Frontal cortex (tissue), 4 donors: Measurements from ENCODE around the gene KCNMA1. TPM values are rescaled to one million over a fixed set of nuclear protein-coding genes. Genes with fewer than 3 reads are reported as not detected.

Source experiments
- DNase-seq, 2 donors: peaks; one replicate each; pipeline ENCODE4 v3.0.0; 2012; ENCODE audit warnings: low spot score in 2 of 2
- FAIRE-seq: peaks from 2 replicates; lab custom pipeline; 2012; peaks lifted over from hg19 to GRCh38; lab: Jason Lieb, UNC
- total RNA-seq: library from RNA; depleted of rRNA; stranded (reverse); fragments of >200 nt; gene quantifications from one replicate; pipeline ENCODE4 v1.2.3, GENCODE V29; 2014
- donor health status: control.
- donor health status: control.
- donor health status: control.

KCNMA1 gene
- total RNA-seq, 1 donor from 2014 or later = 27.3 TPM

DNA sequence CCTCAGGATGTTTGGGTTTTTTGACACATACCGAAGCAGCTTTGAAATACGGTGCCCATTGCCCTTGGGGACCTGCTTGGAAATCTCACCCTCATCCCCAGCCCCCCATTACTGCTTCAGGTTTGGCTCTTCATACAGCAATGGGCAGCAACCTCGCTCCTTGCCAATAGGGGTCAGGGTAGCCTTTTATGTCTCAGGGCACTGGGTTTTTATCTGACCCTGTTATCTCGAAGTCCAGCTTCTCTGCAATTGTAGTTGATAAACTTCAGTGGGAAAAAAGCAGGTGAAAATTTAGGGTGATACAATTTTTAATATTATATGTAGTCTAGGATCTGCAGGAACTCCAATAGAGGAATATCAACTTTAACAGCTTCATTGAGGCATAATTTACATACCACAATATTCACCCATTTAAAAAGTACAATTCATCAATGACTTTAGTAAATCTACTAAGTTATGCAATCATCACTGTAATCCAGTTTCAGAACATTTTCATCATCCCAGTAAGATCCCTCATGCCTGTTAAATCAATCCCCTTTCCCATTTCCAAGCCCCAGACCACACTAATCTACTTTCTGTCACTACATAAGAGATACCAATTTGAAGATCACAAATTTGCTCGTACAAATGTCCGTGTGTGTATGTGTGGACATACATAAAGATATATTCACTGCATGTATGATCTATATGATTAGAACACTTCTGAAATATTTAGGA lies 386.2 kb downstream of the KCNMA1 start:
- FAIRE-seq = no peak
- no peak for DNase-seq

DNA sequence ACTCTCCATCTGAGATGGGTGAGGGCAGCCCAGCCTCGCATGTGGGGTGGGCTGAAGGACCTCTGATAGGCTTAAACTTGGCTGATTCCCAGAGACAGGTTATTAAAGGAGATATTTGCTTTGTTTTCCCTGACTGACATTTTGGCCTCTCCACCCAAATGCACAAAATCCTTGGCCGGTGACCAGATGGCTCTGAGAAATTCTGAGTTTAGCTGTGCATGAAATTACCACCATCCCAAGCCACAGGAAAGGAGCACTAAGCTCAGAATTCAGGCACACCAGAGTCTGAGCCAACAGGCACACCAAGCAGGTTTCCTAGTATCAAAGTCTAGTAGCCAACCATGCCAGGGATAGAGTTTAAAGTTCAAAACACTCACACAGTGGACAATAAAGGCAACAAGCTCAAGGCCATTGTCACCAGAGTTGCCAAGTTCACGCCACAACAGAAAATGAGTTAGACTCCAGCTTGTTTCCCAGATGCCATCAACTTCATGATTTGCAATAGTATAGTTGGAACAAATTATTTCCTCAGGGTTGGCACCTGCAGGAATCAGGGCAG lies 387.6 kb downstream of the KCNMA1 start:
- DNase-seq (no peak), FAIRE-seq (no peak)

DNA sequence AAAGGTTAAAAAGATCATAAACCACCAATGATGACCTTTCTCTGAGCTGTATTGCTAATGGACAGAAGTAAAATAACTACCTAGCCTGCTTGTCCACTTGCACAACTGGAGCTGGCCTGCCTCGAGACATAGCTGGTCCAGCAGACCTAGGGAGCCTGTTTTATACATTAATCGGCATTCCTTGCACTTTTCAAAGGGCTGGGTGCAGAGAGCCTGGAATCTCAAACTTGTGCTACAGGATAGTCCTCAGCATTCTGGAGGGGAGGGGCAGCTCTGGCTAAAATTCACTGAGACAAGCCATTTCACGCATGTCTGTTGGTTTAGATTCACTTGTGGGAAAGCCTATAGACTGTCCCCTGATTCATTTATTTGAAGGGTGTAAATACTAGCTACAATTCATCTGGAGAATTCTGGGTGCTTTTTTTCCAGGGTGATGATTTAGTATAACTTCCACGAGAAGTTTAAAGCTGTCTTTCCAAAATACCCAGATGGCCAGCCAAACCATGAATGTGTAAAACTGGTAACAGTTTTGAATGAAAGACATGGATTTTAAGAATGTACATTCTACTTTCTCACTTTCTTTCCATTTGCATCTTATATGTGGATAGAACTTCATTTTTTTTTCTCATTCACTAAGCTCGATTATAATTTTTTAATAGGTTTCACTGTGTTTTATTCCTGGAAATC lies 389.4 kb downstream of the KCNMA1 start:
- no peak for DNase-seq
- no peak for FAIRE-seq

DNA sequence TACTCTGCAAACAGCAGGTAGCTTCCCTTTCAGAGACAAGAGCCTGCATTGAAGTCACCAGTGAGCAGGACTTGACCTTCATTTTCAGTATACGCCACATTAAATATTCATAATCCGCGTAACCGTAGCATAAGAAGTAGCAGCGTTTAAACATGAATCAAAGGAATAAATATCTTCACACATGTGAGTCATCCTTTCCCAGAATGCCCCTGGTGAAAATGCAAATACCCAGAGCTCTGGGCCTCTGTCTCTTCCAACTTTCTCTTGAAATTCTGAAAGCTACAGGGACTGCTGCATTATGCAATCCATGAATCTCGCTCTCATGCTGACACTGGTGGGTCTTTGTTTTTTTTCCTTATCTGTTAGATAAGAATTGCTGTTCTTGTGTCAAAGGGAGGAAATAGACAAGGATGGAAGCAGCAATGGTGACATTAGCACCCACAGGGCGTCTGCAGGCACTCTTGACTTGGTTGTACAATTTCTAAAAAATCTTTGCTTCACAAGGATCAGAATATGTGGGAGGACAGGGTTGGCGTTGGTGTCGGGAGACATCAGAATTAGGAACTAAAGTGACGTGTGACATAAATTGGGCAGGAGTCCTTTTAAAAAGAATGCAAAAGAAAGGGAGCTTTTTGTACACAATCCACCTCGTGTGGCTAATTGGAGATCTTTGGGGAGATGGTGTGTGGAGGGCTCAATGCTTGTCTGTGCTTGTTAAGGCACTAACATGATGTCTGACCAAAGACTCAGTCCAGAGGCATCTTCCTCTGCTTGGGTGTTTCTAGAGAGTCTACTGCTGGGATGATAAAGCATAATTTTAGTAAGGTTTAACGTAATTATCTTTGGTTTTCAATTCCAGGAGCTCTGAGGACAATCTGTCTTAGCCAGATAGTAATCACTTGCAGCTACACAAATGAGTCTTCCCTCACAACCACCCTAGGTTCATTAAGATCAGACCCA lies 390.3 kb downstream of the KCNMA1 start:
- FAIRE-seq (no peak), DNase-seq (no peak)

DNA sequence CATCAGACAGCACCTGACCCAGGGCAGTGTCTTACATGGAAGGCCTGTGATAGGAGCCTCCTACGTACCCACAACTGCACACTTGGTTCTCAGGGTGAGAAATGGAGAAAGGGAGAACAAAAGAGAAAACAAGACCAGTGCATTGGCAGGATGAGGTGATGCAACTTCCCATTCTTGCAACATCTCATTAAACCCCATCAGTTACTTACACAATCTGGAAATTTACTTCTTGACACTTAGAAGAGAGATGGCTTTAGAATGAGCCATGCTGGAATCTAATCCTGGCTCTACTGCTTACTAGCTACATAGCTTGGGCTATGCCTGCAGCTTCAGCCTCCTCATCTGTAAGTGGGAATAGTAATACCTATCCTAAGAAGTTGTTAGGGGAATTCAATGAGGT lies 391.7 kb downstream of the KCNMA1 start:
- FAIRE-seq (no peak), DNase-seq (no peak)

DNA sequence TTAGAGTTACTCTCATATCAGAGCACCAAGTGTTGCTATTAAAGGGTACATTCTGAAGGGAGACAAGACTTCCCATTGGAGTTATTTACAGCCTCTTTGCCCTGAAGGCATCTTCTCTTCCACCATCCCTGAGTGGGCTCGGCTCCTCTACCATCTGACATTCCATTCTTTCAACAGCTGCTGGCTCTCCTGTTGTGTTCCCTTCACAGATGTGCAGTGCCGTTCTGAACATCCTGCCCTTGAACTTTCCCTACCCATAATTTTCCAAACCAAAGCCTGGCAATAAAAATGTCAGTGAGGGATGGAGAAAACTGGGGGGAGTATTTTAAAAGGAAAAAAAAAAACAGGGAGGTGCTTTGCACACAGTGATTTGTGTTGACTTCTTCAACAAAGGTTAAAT lies 392.9 kb downstream of the KCNMA1 start:
- FAIRE-seq = no peak
- no peak for DNase-seq

DNA sequence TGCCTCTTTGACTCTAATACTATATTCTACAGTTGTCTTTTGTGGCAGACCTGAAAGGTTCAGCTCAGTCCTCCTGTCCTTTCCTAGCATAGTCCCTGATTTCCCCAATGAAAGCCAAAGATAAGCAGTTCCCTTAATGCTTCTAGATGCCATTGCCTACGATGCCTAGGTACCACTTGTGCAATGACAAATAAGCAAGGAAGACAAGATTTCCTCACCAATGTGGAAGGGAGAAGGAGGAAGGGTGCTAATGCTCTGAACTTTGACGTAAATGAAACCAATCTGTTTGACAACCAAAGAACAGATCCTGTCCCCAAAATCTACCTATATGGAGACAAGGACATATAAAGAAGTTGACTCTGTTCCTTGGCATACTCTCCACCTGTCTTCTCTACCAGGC lies 393.3 kb downstream of the KCNMA1 start:
- no peak for FAIRE-seq
- DNase-seq = no peak

DNA sequence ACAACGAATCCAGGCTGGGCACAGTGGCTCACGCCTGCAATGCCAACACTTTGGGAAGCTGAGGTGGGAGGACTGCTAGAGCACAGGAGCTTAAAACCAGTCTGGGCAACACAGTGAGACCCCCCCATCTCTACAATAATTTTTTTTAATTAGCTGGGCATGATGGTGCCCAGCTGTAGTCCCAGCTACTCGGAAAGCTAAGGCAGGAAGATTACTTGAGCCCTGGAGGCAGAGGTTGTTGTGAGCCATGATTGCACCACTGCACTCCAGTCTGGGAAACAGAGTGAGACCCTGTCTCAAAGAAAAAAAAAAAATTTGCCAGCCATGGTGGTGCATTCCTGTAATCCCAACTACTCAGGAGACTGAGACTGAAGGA lies 396.3 kb downstream of the KCNMA1 start:
- no peak for DNase-seq
- no peak for FAIRE-seq

DNA sequence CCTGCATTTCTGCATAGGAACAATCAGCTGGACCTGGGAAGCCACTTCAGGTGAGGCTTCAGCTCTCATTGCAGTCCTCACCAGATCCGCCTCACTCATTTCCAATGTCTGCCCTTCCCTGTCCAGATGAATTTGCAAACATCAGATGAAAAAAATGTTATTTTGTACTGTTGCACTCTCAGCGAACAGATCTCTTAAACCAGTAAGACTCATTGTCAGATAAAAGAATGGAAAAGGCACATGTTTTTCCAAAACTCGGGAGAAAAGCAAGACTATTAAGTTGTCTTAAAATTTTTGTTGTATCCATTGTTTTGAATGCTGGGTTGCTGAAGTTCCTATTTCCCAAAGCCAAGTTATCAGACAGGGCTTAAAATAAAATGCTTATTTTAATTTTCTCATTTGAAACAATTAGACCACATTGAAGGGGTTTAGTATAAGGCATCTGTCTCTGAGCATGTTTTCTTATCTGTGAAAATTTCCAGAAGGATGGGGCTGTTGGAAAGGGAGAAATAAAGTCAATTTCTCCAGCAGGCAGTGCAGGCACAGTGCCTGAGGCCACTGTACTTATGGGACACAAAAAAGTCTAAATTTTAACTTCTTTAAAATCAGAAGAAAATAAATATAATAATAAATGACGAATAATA lies 396.8 kb downstream of the KCNMA1 start:
- DNase-seq (no peak), FAIRE-seq (no peak)

DNA sequence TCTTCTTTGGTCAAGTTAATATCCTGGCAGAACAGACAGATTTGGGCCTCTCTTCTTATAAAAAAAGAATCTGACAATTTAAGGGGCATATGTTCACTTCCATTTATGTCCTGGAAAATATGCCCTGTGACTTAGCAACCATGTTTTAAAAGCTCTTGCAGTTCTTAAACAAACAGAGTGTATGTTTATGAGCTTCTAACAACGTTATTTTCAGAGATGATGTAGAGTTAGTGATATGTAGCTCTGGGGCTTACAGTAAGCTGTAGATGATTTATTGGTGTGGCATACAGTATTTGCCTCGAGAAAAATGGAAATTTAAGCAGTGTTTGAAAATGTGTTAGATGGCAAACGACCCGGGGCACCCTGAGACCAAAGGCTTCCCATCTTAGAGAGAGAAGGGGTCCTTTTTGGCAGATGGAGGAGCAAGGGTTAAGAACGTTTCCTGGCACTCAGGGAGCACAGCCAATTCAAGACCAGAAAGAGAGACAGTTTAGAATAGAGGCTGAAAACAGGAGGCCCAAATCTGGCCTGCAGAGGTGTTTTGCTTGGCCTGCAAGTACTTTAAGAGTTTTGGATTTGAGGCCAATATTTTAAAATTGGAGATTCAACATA lies 397.5 kb downstream of the KCNMA1 start:
- no peak for DNase-seq

DNA sequence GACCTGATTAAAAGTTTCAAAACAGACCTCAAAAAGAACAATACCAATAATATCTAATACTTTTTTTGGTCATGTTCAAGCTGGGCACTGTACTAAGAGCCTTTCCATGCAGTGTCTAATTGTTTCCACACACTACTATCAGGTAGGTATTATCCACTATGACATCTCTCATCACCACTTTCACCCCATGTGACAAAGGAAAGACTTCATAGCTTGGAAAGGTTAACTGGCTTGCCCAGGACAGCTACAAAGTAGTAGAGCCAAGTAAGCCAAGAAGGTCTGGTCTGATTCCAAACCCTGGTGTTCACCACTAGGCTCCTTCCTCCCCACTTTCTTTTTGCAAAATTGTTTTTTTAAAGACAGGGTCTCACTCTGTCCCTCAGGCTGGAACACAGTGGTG lies 400.5 kb downstream of the KCNMA1 start:
- DNase-seq (no peak), FAIRE-seq (no peak)

More for the DNA sequence above, 397.5 kb downstream of the KCNMA1 start:
- FAIRE-seq = no peak

DNA sequence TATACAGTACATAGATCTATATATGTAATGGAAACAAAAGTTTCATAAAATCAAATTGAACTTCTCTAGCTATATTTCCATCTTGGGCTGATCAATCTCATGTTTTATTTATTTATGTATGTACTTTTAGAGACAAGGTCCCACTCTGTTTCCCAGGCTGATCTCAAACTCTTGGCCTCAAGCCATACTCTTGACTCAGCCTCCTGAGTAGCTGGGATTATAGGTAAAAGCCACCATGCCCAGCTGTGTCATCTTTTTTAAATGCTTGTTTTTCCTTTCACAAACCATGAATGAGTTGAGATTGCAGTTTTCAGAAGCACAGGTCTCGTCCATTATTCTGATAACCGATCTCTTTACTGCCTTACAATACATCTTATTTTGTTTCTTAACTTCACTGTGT lies 400.9 kb downstream of the KCNMA1 start:
- DNase-seq (no peak), FAIRE-seq (no peak)

DNA sequence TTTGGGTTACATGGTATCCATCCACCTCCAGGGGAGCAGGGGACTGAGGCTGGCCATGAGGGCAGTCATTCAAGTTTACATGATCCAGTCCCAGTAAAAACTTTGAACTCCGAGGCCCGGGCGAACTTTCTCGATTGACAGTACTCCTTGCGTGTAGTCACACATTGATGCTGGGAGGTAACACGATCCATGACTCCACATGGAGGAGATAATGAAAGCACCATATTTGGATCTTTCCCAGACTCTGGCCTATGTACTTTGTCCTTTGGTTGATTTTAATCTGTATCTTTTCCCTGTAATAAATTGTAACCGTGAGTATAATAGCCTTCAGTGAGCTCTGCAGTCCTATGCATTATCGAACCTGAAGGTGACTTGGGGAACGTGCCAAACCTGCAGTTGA lies 401.6 kb downstream of the KCNMA1 start:
- no peak for DNase-seq
- no peak for FAIRE-seq

DNA sequence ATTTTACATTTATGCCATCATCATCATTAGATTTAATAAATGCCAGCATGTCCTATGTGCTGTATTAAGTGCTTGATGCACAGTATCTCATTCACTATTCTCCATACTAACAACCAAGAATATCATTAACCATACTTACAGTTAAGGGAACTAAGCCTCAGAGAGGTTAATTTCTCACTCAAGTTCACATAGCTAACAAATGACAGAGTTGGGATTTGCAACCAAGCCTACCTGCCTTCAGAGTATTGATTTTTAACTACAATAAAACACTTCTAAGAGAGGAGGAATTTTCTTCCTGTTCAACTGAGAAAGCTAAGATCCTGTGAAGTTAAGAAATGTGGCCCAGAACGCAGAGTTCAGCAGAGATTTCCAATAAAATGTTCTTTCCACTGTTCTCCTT lies 403.0 kb downstream of the KCNMA1 start:
- FAIRE-seq = no peak
- DNase-seq = no peak

DNA sequence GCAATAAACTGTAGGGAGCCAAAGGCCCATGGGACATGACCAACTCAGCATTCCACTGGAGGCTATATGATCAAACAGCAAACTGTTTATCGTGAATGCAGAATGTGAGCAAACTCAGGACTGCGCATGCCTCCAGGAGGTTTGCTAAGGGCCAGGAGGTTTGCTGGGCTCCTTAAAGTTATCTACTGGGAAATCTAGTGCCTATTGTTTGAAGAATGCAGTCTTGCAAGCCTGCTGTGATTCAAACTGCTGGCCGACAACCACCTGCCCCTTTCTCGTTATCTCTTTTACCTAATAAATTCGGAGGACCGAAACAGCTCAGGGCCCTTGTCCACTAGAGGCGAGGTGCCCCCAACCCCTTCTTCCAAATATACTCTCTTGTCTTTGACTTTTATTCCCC lies 404.1 kb downstream of the KCNMA1 start:
- DNase-seq = no peak
- FAIRE-seq = no peak

DNA sequence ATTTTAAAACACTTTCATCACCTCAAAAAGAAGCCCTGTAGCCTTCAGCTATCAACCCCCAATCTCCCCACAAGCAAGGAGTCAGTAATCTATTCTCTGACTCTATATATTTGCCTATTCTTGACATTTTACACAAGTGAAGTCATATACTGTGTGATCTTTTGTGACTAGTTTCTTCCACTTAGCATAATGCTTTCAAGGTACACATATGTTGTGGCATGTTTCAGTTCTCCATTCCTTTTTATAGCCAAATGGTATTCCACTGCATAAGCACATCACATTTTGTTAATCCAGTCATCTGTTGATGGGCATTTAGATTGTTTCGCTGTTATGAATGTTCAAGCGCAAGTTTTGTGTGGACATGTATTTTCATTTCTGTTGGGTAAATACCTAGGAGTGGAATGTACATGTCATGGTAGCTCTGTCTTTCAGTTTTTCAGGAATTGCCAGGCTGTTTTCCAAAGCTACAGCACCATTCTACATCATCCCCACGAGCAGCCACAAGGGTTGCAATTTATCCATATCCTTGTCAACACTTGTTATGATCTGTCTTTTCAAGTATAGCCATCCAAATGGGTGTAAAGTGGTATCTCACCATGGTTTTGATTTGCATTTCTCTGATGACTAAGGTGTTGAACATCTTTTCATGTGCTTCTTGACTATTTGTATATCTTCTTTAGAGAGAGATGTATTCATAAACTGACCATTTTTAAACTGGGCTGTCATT lies 405.6 kb downstream of the KCNMA1 start:
- no peak for FAIRE-seq
- DNase-seq = no peak

DNA sequence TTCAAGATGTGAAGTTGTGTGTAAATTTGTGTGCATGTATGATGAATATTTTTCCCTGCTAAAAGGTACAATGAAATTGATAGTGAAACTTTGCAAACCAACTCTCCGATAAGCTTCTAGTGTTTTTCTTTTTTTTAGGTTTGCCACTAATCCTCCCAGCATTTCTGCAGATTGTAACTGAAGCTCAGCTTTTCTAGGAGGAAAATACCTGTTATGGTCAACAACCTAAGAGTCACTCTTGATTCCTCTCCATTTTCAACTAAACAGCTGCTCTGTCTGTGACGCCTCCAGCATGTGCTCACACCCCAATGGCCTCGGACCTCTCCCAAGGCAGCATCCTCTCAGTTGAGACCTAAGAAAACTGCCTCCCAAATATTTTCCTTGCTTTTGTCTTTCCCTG lies 406.2 kb downstream of the KCNMA1 start:
- FAIRE-seq (no peak), DNase-seq (no peak)

DNA sequence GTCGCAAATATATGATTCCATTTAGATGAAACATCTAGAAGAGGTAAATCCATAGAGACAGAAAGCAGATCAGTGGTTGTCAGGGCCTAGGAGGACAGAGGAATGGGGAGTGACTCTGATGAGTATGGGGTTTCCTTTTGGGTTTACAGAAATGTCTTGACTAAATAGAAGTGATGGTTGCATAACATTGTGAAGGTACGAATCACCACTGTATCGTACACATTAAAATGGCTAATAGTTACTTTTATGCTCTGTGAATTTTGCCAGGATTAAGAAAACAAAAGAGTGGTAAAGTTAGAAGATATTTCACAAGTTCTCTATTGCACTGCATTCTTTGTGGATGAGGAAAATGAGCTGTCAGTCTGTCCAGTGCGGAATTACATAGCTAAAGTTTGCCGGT lies 407.4 kb downstream of the KCNMA1 start:
- DNase-seq (no peak), FAIRE-seq (no peak)

DNA sequence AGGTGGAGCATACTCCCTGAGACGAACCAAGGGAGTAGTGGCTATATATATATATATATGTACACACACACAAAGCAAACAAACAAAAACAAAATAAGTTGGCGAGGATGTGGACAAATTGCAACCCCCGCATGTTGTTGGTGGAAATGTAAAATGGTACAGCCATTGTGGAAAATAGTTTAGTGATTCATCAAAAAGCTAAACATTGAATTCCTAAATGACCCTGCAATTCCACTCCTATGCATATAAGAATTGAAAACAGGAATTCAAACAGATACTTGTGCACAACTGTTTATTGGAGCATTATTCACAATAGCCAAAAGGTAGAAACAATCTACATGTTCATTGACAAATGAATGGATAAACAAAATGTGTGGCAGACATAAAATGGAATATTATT lies 407.9 kb downstream of the KCNMA1 start:
- FAIRE-seq = no peak
- DNase-seq = no peak
